ENCODE results near the gene OAS2. TPM values are rescaled to one million over a fixed set of nuclear protein-coding genes. Genes with fewer than 3 reads are reported as not detected.

Gene OAS2
- total RNA-seq, 8 experiments from 2014 or later, result 0.14 to 78.4 (median 1.1) TPM; not detected in 1

DNA sequence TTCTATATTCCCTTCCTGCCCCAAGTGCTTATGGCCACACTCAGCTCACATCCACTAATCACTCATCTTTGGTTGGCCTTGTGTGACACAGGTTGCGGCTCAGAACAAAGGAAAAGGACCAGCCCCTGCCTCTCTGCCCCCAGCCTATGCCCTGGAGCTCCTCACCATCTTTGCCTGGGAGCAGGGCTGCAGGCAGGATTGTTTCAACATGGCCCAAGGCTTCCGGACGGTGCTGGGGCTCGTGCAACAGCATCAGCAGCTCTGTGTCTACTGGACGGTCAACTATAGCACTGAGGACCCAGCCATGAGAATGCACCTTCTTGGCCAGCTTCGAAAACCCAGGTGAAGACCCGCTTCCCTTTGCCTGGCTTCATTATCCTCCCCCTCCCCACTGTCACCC is 15.8 kb upstream of the OAS2 start:
- no peaks in the 10 kb centered on the region for H3K4me1 ChIP-seq (replicated peaks in 1 of 2)
- H3K27ac ChIP-seq, result no peak overlapping the region
- WGBS, 10 experiments, result 69 to 100% (median 86%) methylated on average over 1 to 4 of the region's 7 CpGs; no CpG with 5 or more reads in 4 of the 10 experiments
- in situ Hi-C loops (cut with MboI; ENCODE audit: low pct_unique_long_range_greater_than_20kb in 2 of 9, low sequenced_read_pairs in 9 of 9, unreplicated experiment in 9 of 9), result no loop called here
- no peak overlapping the region for H3K4me3 ChIP-seq
- ATAC-seq (replicated peaks in 6 of 8), result no peak

DNA sequence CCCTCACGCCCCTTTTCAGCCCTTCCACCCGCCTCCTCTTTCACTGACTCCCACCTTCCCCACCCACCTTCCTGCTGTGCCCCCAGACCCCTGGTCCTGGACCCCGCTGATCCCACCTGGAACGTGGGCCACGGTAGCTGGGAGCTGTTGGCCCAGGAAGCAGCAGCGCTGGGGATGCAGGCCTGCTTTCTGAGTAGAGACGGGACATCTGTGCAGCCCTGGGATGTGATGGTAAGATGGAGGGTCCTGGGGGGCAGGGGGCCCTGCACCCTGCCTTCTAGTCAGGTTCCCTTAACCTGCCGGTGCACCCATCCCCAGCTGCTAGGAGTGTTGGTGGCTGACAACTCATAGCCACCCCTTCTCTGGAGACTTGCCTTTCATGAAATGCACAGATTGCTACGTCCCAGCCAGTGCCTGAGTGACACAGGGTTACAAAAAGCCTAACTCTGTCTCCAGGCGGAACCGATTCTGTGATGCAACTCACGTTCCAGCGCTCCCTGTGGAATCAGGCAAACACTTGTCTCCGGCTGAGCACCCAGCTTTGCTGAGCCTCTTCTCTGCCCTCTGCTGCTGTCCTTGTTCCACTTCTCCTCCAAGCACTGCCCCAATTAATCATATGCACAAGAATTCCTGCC is 15.0 kb upstream of the OAS2 start:
- Histone ChIP-seq H3K27ac (no peak overlapping the region), H3K4me3 (no peak overlapping the region), H3K4me1 (replicated peaks in 1 of 2) (no peaks in the 10 kb centered on the region)
- WGBS, 10 experiments, result 40 to 100% (median 80%) methylated on average over 1 to 8 of the region's 14 CpGs; no CpG with 5 or more reads in 5 of the 10 experiments
- in situ Hi-C loops (cut with MboI; ENCODE audit: low pct_unique_long_range_greater_than_20kb in 2 of 9, low sequenced_read_pairs in 9 of 9, unreplicated experiment in 9 of 9), result no loop called here
- peak in 4 of 8 experiments; percentile 23 to 45 (median 42) for ATAC-seq (replicated peaks in 6 of 8)

DNA sequence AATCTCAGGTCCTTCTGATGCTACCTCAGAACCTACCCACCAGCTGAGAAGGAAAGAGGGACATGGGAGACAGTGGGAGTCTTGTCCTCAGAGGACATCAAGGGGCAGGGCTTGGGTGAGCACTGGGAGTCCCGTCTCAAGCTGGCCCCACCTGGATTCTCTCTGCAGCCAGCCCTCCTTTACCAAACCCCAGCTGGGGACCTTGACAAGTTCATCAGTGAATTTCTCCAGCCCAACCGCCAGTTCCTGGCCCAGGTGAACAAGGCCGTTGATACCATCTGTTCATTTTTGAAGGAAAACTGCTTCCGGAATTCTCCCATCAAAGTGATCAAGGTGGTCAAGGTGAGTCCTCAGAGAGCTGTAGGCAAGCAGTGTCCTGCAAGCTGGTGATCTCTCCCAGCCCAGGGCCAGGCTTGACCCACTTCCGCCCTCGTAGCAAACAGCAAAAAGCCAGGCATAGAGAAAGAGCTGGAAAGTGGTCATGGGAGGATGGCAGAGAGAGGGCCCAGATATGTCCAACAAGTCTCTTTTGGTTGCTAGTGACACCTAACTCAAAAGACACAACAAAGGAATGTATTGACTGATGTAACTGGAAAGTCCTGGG is 14.2 kb upstream of the OAS2 start:
- ATAC-seq (replicated peaks in 6 of 8), result no peak
- no peak overlapping the region for H3K27ac ChIP-seq
- no peak overlapping the region for H3K4me3 ChIP-seq
- in situ Hi-C loops (cut with MboI; ENCODE audit: low pct_unique_long_range_greater_than_20kb in 2 of 9, low sequenced_read_pairs in 9 of 9, unreplicated experiment in 9 of 9), result no loop called here
- no peaks in the 10 kb centered on the region for H3K4me1 ChIP-seq (replicated peaks in 1 of 2)
- WGBS, 10 experiments, result 86 to 100% (median 98%) methylated on average over 1 to 5 of the region's 6 CpGs; no CpG with 5 or more reads in 4 of the 10 experiments

GRCh38 chr12:112964915-112965314 is 13.4 kb upstream of the OAS2 start:
- H3K4me3 ChIP-seq, result no peak overlapping the region
- no peak overlapping the region for H3K27ac ChIP-seq
- in situ Hi-C loops (cut with MboI; ENCODE audit: low pct_unique_long_range_greater_than_20kb in 2 of 9, low sequenced_read_pairs in 9 of 9, unreplicated experiment in 9 of 9), result no loop called here
- H3K4me1 ChIP-seq (replicated peaks in 1 of 2), result no peaks in the 10 kb centered on the region
- ATAC-seq (replicated peaks in 6 of 8), result no peak
- WGBS, 10 experiments, result 40 to 100% (median 84%) methylated on average over 1 to 3 of the region's 4 CpGs; no CpG with 5 or more reads in 2 of the 10 experiments

GRCh38 chr12:112965643-112966042 is 12.7 kb upstream of the OAS2 start:
- Histone ChIP-seq H3K27ac (no peak overlapping the region), H3K4me1 (replicated peaks in 1 of 2) (no peaks in the 10 kb centered on the region), H3K4me3 (no peak overlapping the region)
- in situ Hi-C loops (cut with MboI; ENCODE audit: low pct_unique_long_range_greater_than_20kb in 2 of 9, low sequenced_read_pairs in 9 of 9, unreplicated experiment in 9 of 9), result no loop called here
- ATAC-seq (replicated peaks in 6 of 8), result no peak
- WGBS, 10 experiments, result 67 to 100% (median 80%) methylated on average over 1 to 8 of the region's 15 CpGs; no CpG with 5 or more reads in 2 of the 10 experiments

- no peak overlapping the region for H3K27ac ChIP-seq
- H3K4me1 ChIP-seq (replicated peaks in 1 of 2), result no peaks in the 10 kb centered on the region
- in situ Hi-C loops (cut with MboI; ENCODE audit: low pct_unique_long_range_greater_than_20kb in 2 of 9, low sequenced_read_pairs in 9 of 9, unreplicated experiment in 9 of 9), result no loop called here
- 50 to 100% (median 88%) methylated on average over 1 to 8 of the region's 9 CpGs; no CpG with 5 or more reads in 4 of the 10 experiments for WGBS, 10 experiments
- no peak for ATAC-seq (replicated peaks in 6 of 8)
- H3K4me3 ChIP-seq, result no peak overlapping the region
These were observed 11.0 kb upstream of the OAS2 start for GRCh38 chr12:112967306-112967705.

DNA sequence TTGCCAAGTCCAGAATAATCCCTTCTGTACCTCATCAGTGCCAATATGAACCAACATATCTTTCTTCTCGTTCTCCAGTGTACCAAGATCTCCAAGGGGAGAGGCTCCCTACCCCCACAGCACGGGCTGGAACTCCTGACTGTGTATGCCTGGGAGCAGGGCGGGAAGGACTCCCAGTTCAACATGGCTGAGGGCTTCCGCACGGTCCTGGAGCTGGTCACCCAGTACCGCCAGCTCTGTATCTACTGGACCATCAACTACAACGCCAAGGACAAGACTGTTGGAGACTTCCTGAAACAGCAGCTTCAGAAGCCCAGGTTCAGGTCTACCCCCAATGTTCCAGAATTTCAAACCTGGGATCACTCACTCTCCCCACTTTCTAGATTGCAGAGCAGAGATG is 10.5 kb upstream of the OAS2 start:
- H3K4me1 ChIP-seq (replicated peaks in 1 of 2), result no peaks in the 10 kb centered on the region
- no peak for ATAC-seq (replicated peaks in 6 of 8)
- 69 to 100% (median 80%) methylated on average over 1 to 7 of the region's 7 CpGs; no CpG with 5 or more reads in 3 of the 10 experiments for WGBS, 10 experiments
- no peak overlapping the region for H3K4me3 ChIP-seq
- no peak overlapping the region for H3K27ac ChIP-seq
- in situ Hi-C loops (cut with MboI; ENCODE audit: low pct_unique_long_range_greater_than_20kb in 2 of 9, low sequenced_read_pairs in 9 of 9, unreplicated experiment in 9 of 9), result no loop called here

DNA sequence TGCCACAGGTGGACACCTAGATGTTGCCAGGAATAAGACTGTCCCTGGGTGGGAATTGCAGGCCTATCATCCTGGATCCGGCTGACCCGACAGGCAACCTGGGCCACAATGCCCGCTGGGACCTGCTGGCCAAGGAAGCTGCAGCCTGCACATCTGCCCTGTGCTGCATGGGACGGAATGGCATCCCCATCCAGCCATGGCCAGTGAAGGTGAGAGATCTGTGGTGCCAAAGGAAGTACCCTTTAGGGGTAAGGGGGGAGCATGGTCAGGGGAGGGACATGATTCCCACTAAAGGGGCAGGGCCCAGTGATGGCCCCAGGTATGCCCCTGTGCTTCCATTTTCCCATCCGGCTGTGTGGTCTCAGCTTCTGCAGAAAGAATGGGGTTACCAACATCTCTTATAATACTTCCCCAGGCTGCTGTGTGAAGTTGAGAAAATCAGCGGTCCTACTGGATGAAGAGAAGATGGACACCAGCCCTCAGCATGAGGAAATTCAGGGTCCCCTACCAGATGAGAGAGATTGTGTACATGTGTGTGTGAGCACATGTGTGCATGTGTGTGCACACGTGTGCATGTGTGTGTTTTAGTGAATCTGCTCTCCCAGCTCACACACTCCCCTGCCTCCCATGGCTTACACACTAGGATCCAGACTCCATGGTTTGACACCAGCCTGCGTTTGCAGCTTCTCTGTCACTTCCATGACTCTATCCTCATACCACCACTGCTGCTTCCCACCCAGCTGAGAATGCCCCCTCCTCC is 8.6 kb upstream of the OAS2 start:
- Histone ChIP-seq H3K4me1 (replicated peaks in 1 of 2) (no peaks in the 10 kb centered on the region), H3K4me3 (no peak overlapping the region), H3K27ac (no peak overlapping the region)
- no peak for ATAC-seq (replicated peaks in 6 of 8)
- 60 to 86% (median 77%) methylated on average over 1 to 5 of the region's 8 CpGs; no CpG with 5 or more reads in 5 of the 10 experiments for WGBS, 10 experiments
- in situ Hi-C loops (cut with MboI; ENCODE audit: low pct_unique_long_range_greater_than_20kb in 2 of 9, low sequenced_read_pairs in 9 of 9, unreplicated experiment in 9 of 9), result no loop called here

DNA sequence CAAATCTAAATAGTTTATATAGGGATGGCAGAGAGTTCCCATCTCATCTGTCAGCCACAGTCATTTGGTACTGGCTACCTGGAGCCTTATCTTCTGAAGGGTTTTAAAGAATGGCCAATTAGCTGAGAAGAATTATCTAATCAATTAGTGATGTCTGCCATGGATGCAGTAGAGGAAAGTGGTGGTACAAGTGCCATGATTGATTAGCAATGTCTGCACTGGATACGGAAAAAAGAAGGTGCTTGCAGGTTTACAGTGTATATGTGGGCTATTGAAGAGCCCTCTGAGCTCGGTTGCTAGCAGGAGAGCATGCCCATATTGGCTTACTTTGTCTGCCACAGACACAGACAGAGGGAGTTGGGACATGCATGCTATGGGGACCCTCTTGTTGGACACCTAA is 7.9 kb upstream of the OAS2 start:
- H3K27ac ChIP-seq, result no peak overlapping the region
- in situ Hi-C loops (cut with MboI; ENCODE audit: low pct_unique_long_range_greater_than_20kb in 2 of 9, low sequenced_read_pairs in 9 of 9, unreplicated experiment in 9 of 9), result no loop called here
- ATAC-seq (replicated peaks in 6 of 8), result no peak
- no peaks in the 10 kb centered on the region for H3K4me1 ChIP-seq (replicated peaks in 1 of 2)
- H3K4me3 ChIP-seq, result no peak overlapping the region
- 35 to 100% (median 100%) methylated on average over 1 to 2 of the region's 2 CpGs; no CpG with 5 or more reads in 5 of the 10 experiments for WGBS, 10 experiments

GRCh38 chr12:112971248-112971647 is 7.1 kb upstream of the OAS2 start:
- H3K4me1 ChIP-seq (replicated peaks in 1 of 2), result no peaks in the 10 kb centered on the region
- H3K27ac ChIP-seq, result no peak overlapping the region
- no peak overlapping the region for H3K4me3 ChIP-seq
- ATAC-seq (replicated peaks in 6 of 8), result peak in 6 of 8 experiments; percentile 30 to 95 (median 59)
- in situ Hi-C loops (cut with MboI; ENCODE audit: low pct_unique_long_range_greater_than_20kb in 2 of 9, low sequenced_read_pairs in 9 of 9, unreplicated experiment in 9 of 9), result no loop called here
- WGBS, 10 experiments, result 0 to 67% (median 10%) methylated on average over 1 to 4 of the region's 5 CpGs; no CpG with 5 or more reads in 5 of the 10 experiments

DNA sequence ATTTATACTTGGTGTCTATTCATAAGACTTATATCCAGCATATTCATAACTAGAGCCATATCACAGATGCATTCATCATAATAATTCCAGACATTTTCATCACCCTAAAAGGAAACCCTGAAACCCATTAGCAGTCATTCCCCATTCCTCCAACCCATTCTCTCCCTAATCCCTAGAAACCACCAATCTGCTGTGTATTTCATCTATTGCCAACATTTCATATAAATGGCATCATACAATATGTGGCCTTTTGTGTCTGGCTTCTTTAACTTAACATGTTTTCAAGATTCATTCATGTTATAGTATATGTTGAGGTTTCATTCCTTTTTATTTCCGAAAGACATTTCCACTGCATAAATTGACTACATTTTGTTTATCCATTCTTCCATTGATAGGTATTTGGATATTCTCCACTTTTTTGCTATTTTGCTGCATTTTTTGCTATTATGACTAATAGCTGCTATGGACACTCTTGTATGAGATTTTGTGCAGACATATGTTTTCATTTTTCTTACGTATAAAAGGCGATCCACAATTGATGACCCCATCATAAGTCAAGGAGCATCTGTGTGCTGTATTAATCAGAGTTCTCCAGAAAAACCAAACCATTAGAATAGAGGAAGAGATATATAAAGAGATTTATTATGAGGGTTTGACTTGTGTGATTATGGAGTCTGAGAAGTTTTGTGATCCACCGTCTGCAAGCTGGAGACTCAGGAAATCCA is 5.1 kb upstream of the OAS2 start:
- ATAC-seq (replicated peaks in 6 of 8), result no peak
- Histone ChIP-seq H3K27ac (no peak overlapping the region), H3K4me1 (replicated peaks in 1 of 2) (no peaks in the 10 kb centered on the region), H3K4me3 (no peak overlapping the region)
- WGBS, 10 experiments, result 15 to 100% (median 84%) methylated on average over 1 to 4 of the region's 4 CpGs; no CpG with 5 or more reads in 1 of the 10 experiments
- in situ Hi-C loops (cut with MboI; ENCODE audit: low pct_unique_long_range_greater_than_20kb in 2 of 9, low sequenced_read_pairs in 9 of 9, unreplicated experiment in 9 of 9), result no loop called here

GRCh38 chr12:112973818-112974231 is 4.5 kb upstream of the OAS2 start:
- WGBS, 10 experiments, result 7 to 100% (median 54%) methylated on average over 1 to 4 of the region's 5 CpGs; no CpG with 5 or more reads in 2 of the 10 experiments
- ATAC-seq (replicated peaks in 6 of 8), result peak in 2 of 8 experiments; percentile 6 to 55
- in situ Hi-C loops (cut with MboI; ENCODE audit: low pct_unique_long_range_greater_than_20kb in 2 of 9, low sequenced_read_pairs in 9 of 9, unreplicated experiment in 9 of 9), result no loop called here
- no peak overlapping the region for H3K27ac ChIP-seq
- no peak overlapping the region for H3K4me3 ChIP-seq
- no peaks in the 10 kb centered on the region for H3K4me1 ChIP-seq (replicated peaks in 1 of 2)

- in situ Hi-C loops (cut with MboI; ENCODE audit: low pct_unique_long_range_greater_than_20kb in 2 of 9, low sequenced_read_pairs in 9 of 9, unreplicated experiment in 9 of 9), result no loop called here
- ATAC-seq (replicated peaks in 6 of 8), result no peak
- 50 to 100% (median 84%) methylated on average over 1 to 6 of the region's 7 CpGs; no CpG with 5 or more reads in 2 of the 10 experiments for WGBS, 10 experiments
- H3K27ac ChIP-seq, result no peak overlapping the region
- no peak overlapping the region for H3K4me3 ChIP-seq
- no peaks in the 10 kb centered on the region for H3K4me1 ChIP-seq (replicated peaks in 1 of 2)
These were observed 3.4 kb upstream of the OAS2 start for GRCh38 chr12:112974904-112975303.

Measured in motor neuron (in vitro differentiated cells).